Neural progenitor cell (in vitro differentiated cells): ENCODE measurements around the gene NBEA. TPM values are rescaled to one million over a fixed set of nuclear protein-coding genes. Genes with fewer than 3 reads are reported as not detected.
A peak's percentile ranks its signal among the peaks of the same experiment; 100 is the strongest.

Source experiments
- DNase-seq: peaks from one replicate; pipeline ENCODE4 v3.0.0-alpha.2; 2016; ENCODE audit warnings: low spot score
- H2AFZ ChIP-seq: fragments of 200-600 bp; sonication (generic); replicated peaks from 2 replicates; pipeline ENCODE4 v1.6.1; 2016; ENCODE audit warnings: antibody characterized with exemption
- H3F3A ChIP-seq: fragments of 200-600 bp; sonication (generic); 2 replicates; pipeline ENCODE4 v1.6.1; 2016; ENCODE audit warnings: antibody characterized with exemption, low read depth
- H3K27ac ChIP-seq: fragments of 200-600 bp; sonication (generic); 2 replicates; pipeline ENCODE4 v1.5.1; 2016; ENCODE audit warnings: mild to moderate bottlenecking
- H3K27me3 ChIP-seq: fragments of 200-600 bp; sonication (generic); 2 replicates; pipeline ENCODE4 v1.6.1; 2016; ENCODE audit warnings: mild to moderate bottlenecking, moderate library complexity
- H3K36me3 ChIP-seq: fragments of 200-600 bp; sonication (generic); 2 replicates; pipeline ENCODE4 v1.5.1; 2016
- H3K4me1 ChIP-seq: fragments of 200-600 bp; sonication (generic); 2 replicates; pipeline ENCODE4 v1.6.1; 2016; ENCODE audit warnings: mixed run types
- H3K4me2 ChIP-seq: fragments of 200-600 bp; sonication (generic); 2 replicates; pipeline ENCODE4 v1.6.1; 2016
- H3K4me3 ChIP-seq: fragments of 200-600 bp; sonication (generic); 2 replicates; pipeline ENCODE4 v1.5.1; 2016
- H3K79me2 ChIP-seq: fragments of 200-600 bp; sonication (generic); 2 replicates; pipeline ENCODE4 v1.6.1; 2016; ENCODE audit warnings: low read depth
- H3K9ac ChIP-seq: fragments of 200-600 bp; sonication (generic); 2 replicates; pipeline ENCODE4 v1.6.1; 2016
- H3K9me3 ChIP-seq: fragments of 200-600 bp; sonication (generic); 2 replicates; pipeline ENCODE4 v1.5.1; 2016; ENCODE audit warnings: low read depth
- H4K20me1 ChIP-seq: fragments of 200-600 bp; sonication (generic); 2 replicates; pipeline ENCODE4 v1.6.1; 2016; ENCODE audit warnings: low read depth
- H3K27ac Mint-ChIP-seq: 3 replicates; pipeline ENCODE4 v1.8.0; 2021; ENCODE audit warnings: mixed read lengths
- H3K27me3 Mint-ChIP-seq: 2 replicates; pipeline ENCODE4 v1.8.0; 2022; ENCODE audit warnings: low read depth, mild to moderate bottlenecking, inconsistent platforms, moderate library complexity, mixed read lengths; ENCODE audit not compliant: insufficient read depth
- H3K36me3 Mint-ChIP-seq: 3 replicates; pipeline ENCODE4 v1.8.0; 2021; ENCODE audit warnings: mixed read lengths
- H3K4me1 Mint-ChIP-seq: 3 replicates; pipeline ENCODE4 v1.8.0; 2021; ENCODE audit warnings: mixed read lengths
- H3K4me3 Mint-ChIP-seq: 3 replicates; pipeline ENCODE4 v1.8.0; 2021; ENCODE audit warnings: mild to moderate bottlenecking, moderate library complexity, mixed read lengths
- H3K9me3 Mint-ChIP-seq: 3 replicates; pipeline ENCODE4 v1.8.0; 2020; ENCODE audit warnings: mixed read lengths
- CTCF ChIP-seq: fragments of 200-600 bp; sonication (generic); IDR thresholded peaks from 2 replicates; pipeline ENCODE4 v1.5.1; 2017; ENCODE audit warnings: antibody characterized with exemption, mild to moderate bottlenecking
- EZH2 ChIP-seq: fragments of 200-600 bp; sonication (generic); IDR thresholded peaks from 2 replicates; pipeline ENCODE4 v1.6.1; 2017; ENCODE audit warnings: antibody characterized with exemption, mild to moderate bottlenecking, moderate library complexity
- EZH2phosphoT487 ChIP-seq: fragments of 200-600 bp; sonication (generic); IDR thresholded peaks from 2 replicates; pipeline ENCODE4 v1.6.1; 2017; ENCODE audit warnings: antibody characterized with exemption
- total RNA-seq: library from RNA; depleted of rRNA; stranded (reverse); fragments of >200 nt; gene quantifications from 2 replicates; pipeline ENCODE4 v1.2.3, GENCODE V29; 2015; ENCODE audit warnings: low replicate concordance

Gene NBEA
- total RNA-seq, 1 donor from 2014 or later, result 31.0 TPM

- Histone ChIP-seq H2AFZ (no peak overlapping the region), H3K4me2 (peak overlapping the region; percentile 0), H3K9me3 (no peaks in the 10 kb centered on the region), H3K79me2 (no peaks in the 10 kb centered on the region), H3K9ac (no peak overlapping the region), H3K27ac (peak overlapping the region; percentile 39), H3K4me1 (peaks cover 11% of the 10 kb centered on the region), H3F3A (peaks cover 14% of the 10 kb centered on the region), H4K20me1 (no peaks in the 10 kb centered on the region), H3K4me3 (no peak overlapping the region), H3K27me3 (no peaks in the 10 kb centered on the region), H3K36me3 (no peaks in the 10 kb centered on the region)
- H3K4me1 Mint-ChIP-seq, result peaks cover 26% of the 10 kb centered on the region
- H3K4me3 Mint-ChIP-seq, result no peak overlapping the region
- DNase-seq, result no peak
- no peaks in the 10 kb centered on the region for H3K9me3 Mint-ChIP-seq
- peaks cover 2% of the 10 kb centered on the region for H3K27me3 Mint-ChIP-seq
- peak overlapping the region; percentile 44 for H3K27ac Mint-ChIP-seq
- H3K36me3 Mint-ChIP-seq, result no peaks in the 10 kb centered on the region
- TF ChIP-seq CTCF (no peak), EZH2 (no peak), EZH2phosphoT487 (no peak)
Observed at GRCh38 chr13:35573639-35574038, 631.6 kb downstream of the NBEA start.

- Mint-ChIP-seq H3K36me3 (no peaks in the 10 kb centered on the region), H3K9me3 (no peaks in the 10 kb centered on the region), H3K4me3 (no peak overlapping the region), H3K27ac (no peak overlapping the region), H3K4me1 (peaks cover 3% of the 10 kb centered on the region), H3K27me3 (no peaks in the 10 kb centered on the region)
- no peak overlapping the region for H3K9ac ChIP-seq
- no peak for TF ChIP-seq CTCF
- TF ChIP-seq EZH2phosphoT487, result no peak
- TF ChIP-seq EZH2, result no peak
- H3K4me2 ChIP-seq, result no peak overlapping the region
- no peak overlapping the region for H2AFZ ChIP-seq
- no peaks in the 10 kb centered on the region for H3K79me2 ChIP-seq
- H3K4me3 ChIP-seq, result no peak overlapping the region
- H3K36me3 ChIP-seq, result peaks cover 2% of the 10 kb centered on the region
- no peaks in the 10 kb centered on the region for H3F3A ChIP-seq
- peaks cover 11% of the 10 kb centered on the region for H3K4me1 ChIP-seq
- DNase-seq, result no peak
- H3K27ac ChIP-seq, result no peak overlapping the region
- H4K20me1 ChIP-seq, result no peaks in the 10 kb centered on the region
- no peaks in the 10 kb centered on the region for H3K9me3 ChIP-seq
- no peaks in the 10 kb centered on the region for H3K27me3 ChIP-seq
Observed at GRCh38 chr13:35592457-35592856, 650.4 kb downstream of the NBEA start.

GRCh38 chr13:35593651-35594050, 651.6 kb downstream of the NBEA start:
- no peaks in the 10 kb centered on the region for H3K27me3 ChIP-seq
- no peaks in the 10 kb centered on the region for H3K36me3 Mint-ChIP-seq

More at GRCh38 chr13:35593651-35594050, 651.6 kb downstream of the NBEA start:
- Mint-ChIP-seq H3K27me3 (no peaks in the 10 kb centered on the region), H3K27ac (no peak overlapping the region), H3K4me1 (peaks cover 3% of the 10 kb centered on the region), H3K4me3 (no peak overlapping the region), H3K9me3 (no peaks in the 10 kb centered on the region)
- H3K79me2 ChIP-seq, result no peaks in the 10 kb centered on the region
- no peak overlapping the region for H3K4me3 ChIP-seq
- no peak overlapping the region for H3K4me2 ChIP-seq
- no peaks in the 10 kb centered on the region for H3F3A ChIP-seq
- DNase-seq, result no peak
- peaks cover 2% of the 10 kb centered on the region for H3K36me3 ChIP-seq
- no peak overlapping the region for H3K27ac ChIP-seq
- TF ChIP-seq CTCF (no peak), EZH2 (no peak), EZH2phosphoT487 (no peak)
- peaks cover 11% of the 10 kb centered on the region for H3K4me1 ChIP-seq
- no peak overlapping the region for H3K9ac ChIP-seq
- H4K20me1 ChIP-seq, result no peaks in the 10 kb centered on the region
- H2AFZ ChIP-seq, result no peak overlapping the region
- H3K9me3 ChIP-seq, result no peaks in the 10 kb centered on the region
